HL-60 (cell line): ENCODE measurements around the gene TLE3.

Experiments
- DNase-seq, 2 experiments: peaks; one replicate each; pipeline ENCODE4 v3.0.0-alpha.2; 2010 to 2020; ENCODE audit warnings: low read depth in 1 of 2, low spot score in 1 of 2
- H3K27ac ChIP-seq: fragments of 250-450 bp; sonication (Bioruptor Pico); replicated peaks from 2 replicates; pipeline ENCODE4 v1.5.1; 2020; ENCODE audit warnings: mild to moderate bottlenecking, moderate library complexity
- H3K27me3 ChIP-seq: fragments of 250-450 bp; sonication (Bioruptor Pico); 2 replicates; pipeline ENCODE4 v1.5.1; 2021; ENCODE audit warnings: mild to moderate bottlenecking, moderate library complexity; ENCODE audit not compliant: insufficient read depth, poor library complexity, severe bottlenecking
- H3K4me3 ChIP-seq: replicated peaks from 2 replicates; pipeline ENCODE4 v1.5.1; 2011; ENCODE audit warnings: mild to moderate bottlenecking, control low read depth, low read length; ENCODE audit not compliant: insufficient read depth
- CTCF ChIP-seq: IDR thresholded peaks from one replicate; pipeline ENCODE4 v1.5.1; 2011; ENCODE audit warnings: low read length, control low read depth, inconsistent platforms; ENCODE audit not compliant: insufficient read depth
- GABPA ChIP-seq: IDR thresholded peaks from 2 replicates; pipeline ENCODE4 v1.6.1; 2012; ENCODE audit warnings: low read depth
- POLR2AphosphoS5 ChIP-seq: IDR thresholded peaks from 2 replicates; pipeline ENCODE4 v1.6.1; 2012; ENCODE audit warnings: low read depth
- REST ChIP-seq: IDR thresholded peaks from 2 replicates; pipeline ENCODE4 v1.6.1; 2012; ENCODE audit warnings: low read depth; ENCODE audit not compliant: insufficient replicate concordance
- SPI1 ChIP-seq: IDR thresholded peaks from 2 replicates; pipeline ENCODE4 v1.6.1; 2012; ENCODE audit warnings: low read depth, mild to moderate bottlenecking, borderline replicate concordance

The TLE3 gene

DNA sequence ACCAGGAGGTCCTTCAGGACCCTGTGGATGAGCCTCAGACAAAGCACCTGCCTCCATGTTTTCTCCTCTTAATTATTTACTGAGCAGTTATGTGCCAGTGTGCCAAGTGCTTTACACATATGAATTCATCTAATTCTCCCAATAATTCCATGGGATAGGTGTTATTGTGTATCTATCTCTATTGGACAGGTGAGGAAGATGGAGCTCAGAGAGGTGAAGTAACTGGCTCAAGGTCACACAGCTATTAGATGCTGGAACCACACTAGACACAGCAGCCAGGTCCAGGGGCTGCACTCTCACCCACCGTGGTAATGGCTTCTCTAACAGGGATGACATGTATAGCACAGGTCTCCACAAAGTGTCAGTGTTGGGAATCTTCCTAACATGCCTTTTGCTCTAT is 70.2 kb downstream of the TLE3 start:
- H3K27me3 ChIP-seq, result no peaks in the 10 kb centered on the region
- no peak overlapping the region for H3K27ac ChIP-seq
- TF ChIP-seq GABPA (no peak), CTCF (no peak), SPI1 (no peak), POLR2AphosphoS5 (no peak), REST (no peak)
- H3K4me3 ChIP-seq, result no peak overlapping the region
- DNase-seq, result no peak

DNA sequence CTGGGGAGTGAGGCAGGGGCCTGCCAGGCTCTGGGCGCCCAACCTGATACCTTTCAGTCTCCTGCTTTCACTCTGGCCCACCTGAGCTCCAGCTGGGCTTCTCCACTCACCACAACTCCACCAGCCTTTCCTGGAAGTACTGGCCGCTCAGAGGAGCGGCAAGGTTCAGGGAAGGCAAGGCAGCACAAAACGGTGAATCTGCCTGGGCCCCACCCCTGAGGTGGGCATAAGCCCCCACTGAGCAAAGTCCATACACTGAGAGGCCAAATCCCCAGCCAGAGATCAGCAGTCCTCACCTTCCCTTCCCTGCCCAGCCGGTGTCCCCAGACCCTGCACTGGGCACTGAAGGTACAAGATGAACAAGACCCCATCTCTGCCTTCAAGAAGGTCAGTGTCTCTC is 70.7 kb downstream of the TLE3 start:
- Histone ChIP-seq H3K27ac (no peak overlapping the region), H3K4me3 (no peak overlapping the region), H3K27me3 (no peaks in the 10 kb centered on the region)
- TF ChIP-seq CTCF (no peak), POLR2AphosphoS5 (no peak), GABPA (no peak)
- no peak for DNase-seq

DNA sequence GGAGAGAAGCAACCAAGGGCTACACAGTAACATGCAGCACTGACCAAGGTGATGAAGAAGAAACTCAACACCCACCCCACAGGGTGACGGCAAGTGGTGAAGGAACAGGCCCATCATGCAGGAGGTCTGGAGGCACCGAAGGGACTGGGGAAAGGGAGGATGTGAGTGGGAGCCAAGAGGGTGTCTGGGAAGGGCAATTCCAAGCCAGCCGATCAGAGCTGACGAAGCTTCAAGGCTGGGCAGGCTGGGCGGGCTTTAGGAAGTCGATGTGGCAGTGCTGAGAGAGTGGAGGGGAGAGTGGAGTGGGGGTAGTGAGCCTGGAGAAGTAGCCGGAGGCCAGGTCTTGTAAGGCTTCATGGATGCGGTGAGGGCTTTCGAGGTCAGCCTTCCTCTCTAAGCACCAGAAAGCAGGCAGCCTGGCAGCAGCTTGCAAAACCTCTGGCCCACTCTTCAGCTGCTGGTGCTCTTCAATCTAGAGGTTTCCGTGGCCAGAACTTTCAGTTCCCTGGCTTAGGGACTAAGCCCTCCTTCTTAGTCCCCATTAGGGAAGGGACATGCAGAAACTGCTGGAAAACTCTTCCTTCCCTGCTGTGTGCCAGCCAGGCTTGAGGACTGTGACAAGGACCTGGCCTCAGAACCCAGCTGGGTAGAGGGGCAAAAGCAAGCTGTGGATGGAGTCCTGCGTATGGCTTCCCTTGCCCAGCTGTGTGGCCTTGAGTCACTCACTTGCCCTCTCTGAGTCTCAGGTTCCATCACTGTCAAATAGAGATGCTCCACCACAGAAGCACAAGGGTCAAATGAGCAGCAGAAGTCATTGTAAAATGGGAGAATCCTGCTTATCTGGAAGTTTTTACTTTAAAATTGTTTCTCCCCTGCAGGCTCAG is 72.1 kb downstream of the TLE3 start:
- no peak for DNase-seq
- no peak overlapping the region for H3K27ac ChIP-seq
- H3K4me3 ChIP-seq, result no peak overlapping the region
- no peak for TF ChIP-seq CTCF
- no peaks in the 10 kb centered on the region for H3K27me3 ChIP-seq

DNA sequence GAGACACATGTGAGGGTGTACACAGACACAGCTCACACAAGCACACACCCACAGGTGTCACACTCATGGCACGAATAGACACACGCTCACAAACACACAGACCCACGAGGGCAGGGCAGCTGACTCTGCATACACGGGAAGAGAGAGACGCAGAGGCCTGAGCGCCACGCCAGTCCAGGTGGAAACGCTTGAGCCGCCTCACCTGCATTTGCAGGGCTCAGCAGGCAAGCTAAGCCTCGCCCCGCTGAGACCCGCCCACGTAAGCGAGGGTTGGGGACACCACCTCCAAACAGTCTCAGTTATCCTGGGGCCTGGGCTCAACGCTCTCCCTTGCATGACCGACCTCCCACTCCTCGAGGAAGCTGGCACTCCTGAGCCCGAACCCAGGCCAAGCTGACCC is 73.2 kb downstream of the TLE3 start:
- no peak for DNase-seq
- no peak overlapping the region for H3K4me3 ChIP-seq
- no peak overlapping the region for H3K27ac ChIP-seq
- no peak for TF ChIP-seq POLR2AphosphoS5
- TF ChIP-seq CTCF, result no peak
- no peak for TF ChIP-seq SPI1
- TF ChIP-seq GABPA, result no peak
- TF ChIP-seq REST, result no peak
- no peaks in the 10 kb centered on the region for H3K27me3 ChIP-seq
